T-cell (primary cell): ENCODE measurements around the gene LDAF1. TPM values are rescaled to one million over a fixed set of nuclear protein-coding genes. Genes with fewer than 3 reads are reported as not detected.

Experiments
- ATAC-seq, 4 experiments: fragments of 200-7000 bp in 3 of 4; fragments of 150-1000 bp in 1 of 4; cut with Tn5 transposase; replicated peaks in 1 of 4; 1 replicate in 3 of 4; 2 replicates in 1 of 4; pipeline ENCODE4 v1.10.0; 2021; ENCODE audit warnings: moderate library complexity in 3 of 4, mild to moderate bottlenecking in 2 of 4, moderate number of reproducible peaks in 1 of 4
- CTCF ChIA-PET, 2 donors: fragments of 300-600 bp; sonication (Branson Sonifier 250); formaldehyde crosslinking; loops; one replicate each; lab custom pipeline; 2022; ENCODE audit warnings: antibody characterized with exemption in 2 of 2; lab: Charles Lee
- POLR2A ChIA-PET, 2 donors: fragments of 300-600 bp; sonication (Branson Sonifier 250); formaldehyde crosslinking; loops; one replicate each; lab custom pipeline; 2022; ENCODE audit warnings: antibody characterized with exemption in 2 of 2; lab: Charles Lee
- DNase-seq, 35 experiments: peaks; one replicate each; pipeline versions ENCODE4 v3.0.0 to v3.0.0-alpha.2; 2013 to 2023
- H3K27ac ChIP-seq: one replicate; pipeline ENCODE4 v1.5.1; 2013; ENCODE audit warnings: low read length
- H3K27me3 ChIP-seq, 2 experiments: replicated peaks in 1 of 2; 1 replicate in 1 of 2; 2 replicates in 1 of 2; pipeline versions ENCODE4 v1.6.1 to v1.7.0; 2013; ENCODE audit warnings: low read length in 1 of 2, mixed read lengths in 1 of 2; ENCODE audit not compliant: control insufficient read depth in 2 of 2, insufficient read depth in 2 of 2; ENCODE audit errors: extremely low read depth in 1 of 2
- H3K36me3 ChIP-seq, 2 donors: 1 replicate in 1 of 2; 2 replicates in 1 of 2; pipeline versions ENCODE4 v1.6.1 to v1.7.0; 2013; ENCODE audit warnings: low read length in 1 of 2; ENCODE audit not compliant: control insufficient read depth in 2 of 2, insufficient read depth in 1 of 2; ENCODE audit errors: extremely low read depth in 1 of 2
- H3K4me1 ChIP-seq, 2 experiments: 1 replicate in 1 of 2; 2 replicates in 1 of 2; pipeline versions ENCODE4 v1.6.1 to v1.7.0; 2013; ENCODE audit warnings: low read length in 2 of 2, mixed read lengths in 1 of 2; ENCODE audit not compliant: insufficient read depth in 2 of 2, control insufficient read depth in 1 of 2; ENCODE audit errors: extremely low read depth in 1 of 2
- H3K4me3 ChIP-seq, 2 donors: 1 replicate in 1 of 2; 2 replicates in 1 of 2; pipeline versions ENCODE4 v1.5.1 to v1.7.0; 2013; ENCODE audit warnings: mild to moderate bottlenecking in 2 of 2, low read length in 1 of 2, moderate library complexity in 1 of 2; ENCODE audit not compliant: control insufficient read depth in 1 of 2; ENCODE audit errors: extremely low read depth in 1 of 2
- H3K9me3 ChIP-seq: 2 replicates; pipeline ENCODE4 v1.7.0; 2013
- H3K27ac Mint-ChIP-seq, 2 donors: one replicate each; pipeline ENCODE4 v1.8.0; 2020 to 2021; ENCODE audit warnings: mild to moderate bottlenecking in 2 of 2, mixed read lengths in 2 of 2
- H3K27me3 Mint-ChIP-seq, 2 donors: one replicate each; pipeline ENCODE4 v1.8.0; 2021 to 2022; ENCODE audit warnings: mixed read lengths in 2 of 2
- H3K36me3 Mint-ChIP-seq: one replicate; pipeline ENCODE4 v1.8.0; 2021; ENCODE audit warnings: mixed read lengths
- H3K4me1 Mint-ChIP-seq, 3 donors: one replicate each; pipeline ENCODE4 v1.8.0; 2020 to 2022; ENCODE audit warnings: mixed read lengths in 3 of 3, mild to moderate bottlenecking in 1 of 3
- H3K4me3 Mint-ChIP-seq, 3 donors: one replicate each; pipeline ENCODE4 v1.8.0; 2020 to 2022; ENCODE audit warnings: mild to moderate bottlenecking in 3 of 3, mixed read lengths in 3 of 3, moderate library complexity in 3 of 3
- H3K9me3 Mint-ChIP-seq, 3 donors: one replicate each; pipeline ENCODE4 v1.8.0; 2020 to 2022; ENCODE audit warnings: mixed read lengths in 3 of 3
- WGBS: methylation state at CpG from one replicate; pipeline ENCODE4 v1.1.5; 2013; ENCODE audit warnings: missing lambda C conversion rate; ENCODE audit not compliant: insufficient coverage; 5-methylcytosine and 5-hydroxymethylcytosine counted together
- total RNA-seq, 35 experiments: library from RNA in 6 of 35; stranded (reverse) in 6 of 35; fragments of 120-200 nt in 1 of 35; gene quantifications; one replicate each; pipeline versions ENCODE4 v1.2.1 to v1.2.4 and lab custom pipeline; 2013 to 2026

LDAF1 gene
- total RNA-seq, 5 donors from 2014 or later (not counting 1 experiment from before 2014, with no cell fraction given): 11.0 to 15.2 (median 12.7) TPM

DNA sequence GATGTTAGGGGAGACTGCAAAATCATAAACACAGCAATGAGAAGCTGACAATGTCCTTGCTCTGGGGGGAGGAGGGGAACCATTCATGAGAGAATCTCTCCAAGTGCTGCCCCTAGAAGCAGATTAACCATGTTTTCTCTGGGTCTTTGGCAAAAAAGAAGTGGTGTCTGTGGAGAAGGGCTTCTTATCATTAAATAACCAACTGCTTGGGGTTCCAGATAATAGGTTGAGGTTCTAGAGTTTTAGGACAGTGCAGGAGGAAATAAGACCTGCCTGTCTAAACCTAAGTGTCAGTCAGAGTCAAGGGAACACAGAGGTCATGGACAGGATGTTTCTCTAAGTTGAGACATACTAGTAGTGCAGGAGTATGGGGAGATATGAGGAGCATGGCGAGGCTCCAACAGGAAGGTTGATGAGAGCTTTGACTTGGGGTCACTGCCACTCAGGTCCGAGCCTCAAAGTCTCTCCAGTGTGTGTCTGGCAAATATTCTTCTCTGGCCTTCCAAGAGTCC lies 69.9 kb downstream of the LDAF1 start:
- CTCF ChIA-PET: no interaction called here
- Mint-ChIP-seq H3K9me3 (no peaks in the 10 kb centered on the region), H3K4me3 (no peak overlapping the region), H3K27ac (no peak overlapping the region), H3K27me3 (peaks cover 33 to 45% of the 10 kb centered on the region in 2 donors), H3K4me1 (peaks cover 0 to 5% (median 0%) of the 10 kb centered on the region in 3 donors), H3K36me3 (no peaks in the 10 kb centered on the region)
- DNase-seq (no peak), ATAC-seq (no peak)
- POLR2A ChIA-PET: no interaction called here
- H3K27me3 ChIP-seq: peaks cover 2 to 6% of the 10 kb centered on the region in 2 experiments
- no peak overlapping the region for H3K4me3 ChIP-seq
- no peaks in the 10 kb centered on the region for H3K36me3 ChIP-seq
- H3K27ac ChIP-seq: no peak overlapping the region
- H3K9me3 ChIP-seq: no peaks in the 10 kb centered on the region
- WGBS: 86% methylated on average over 1 of the region's 2 CpGs
- H3K4me1 ChIP-seq: no peaks in the 10 kb centered on the region

Other genes starting within 250 kb of the LDAF1 start
- gene DNAH3, start 7.8 kb upstream of the LDAF1 start, total RNA-seq: not detected
- gene ZP2, start 52.9 kb downstream of the LDAF1 start, total RNA-seq: not detected
- gene ANKS4B, start 75.0 kb downstream of the LDAF1 start, total RNA-seq: under 1 TPM in 2 of 5 donors, not detected in 3; 0.06 to 0.09 TPM
- under 1 TPM in 2 of 5 donors, not detected in 3; 0.19 to 0.23 TPM for gene CRYM, start 119.6 kb downstream of the LDAF1 start, total RNA-seq